HepG2 (cell line): ENCODE results near the gene SCARB2. TPM values are rescaled to one million over a fixed set of nuclear protein-coding genes. Genes with fewer than 3 reads are reported as not detected.

Experiments used
- ADNP ChIP-seq: sonication (generic); formaldehyde crosslinking; IDR thresholded peaks from 2 replicates; pipeline ENCODE4 v1.4.0; 2020; ENCODE audit warnings: missing genetic modification reagents
- AKAP8 ChIP-seq: sonication (generic); formaldehyde crosslinking; IDR thresholded peaks from 2 replicates; pipeline ENCODE4 v1.5.1; 2020; ENCODE audit warnings: mild to moderate bottlenecking, missing genetic modification reagents
- CREBL2 ChIP-seq: sonication (generic); formaldehyde crosslinking; IDR thresholded peaks from 2 replicates; pipeline ENCODE4 v1.8.1; 2023; ENCODE audit warnings: missing genetic modification reagents, mild to moderate bottlenecking, borderline replicate concordance
- EED ChIP-seq: sonication (generic); formaldehyde crosslinking; IDR thresholded peaks from 2 replicates; pipeline ENCODE4 v1.5.0; 2020; ENCODE audit warnings: mild to moderate bottlenecking, missing genetic modification reagents
- HMGA1 ChIP-seq: sonication (generic); formaldehyde crosslinking; conservative IDR thresholded peaks from 2 replicates; pipeline ENCODE4 v1.4.0; 2020; ENCODE audit warnings: missing genetic modification reagents
- IKZF4 ChIP-seq: sonication (generic); formaldehyde crosslinking; IDR thresholded peaks from 2 replicates; pipeline ENCODE4 v1.5.1; 2020; ENCODE audit warnings: borderline replicate concordance, mild to moderate bottlenecking, low read depth, missing genetic modification reagents; ENCODE audit errors: not compliant biosample characterization
- KLF11 ChIP-seq: IDR thresholded peaks from 2 replicates; pipeline ENCODE4 v1.6.1; 2016; ENCODE audit warnings: missing compliant biosample characterization
- KMT2A ChIP-seq: sonication (generic); formaldehyde crosslinking; IDR thresholded peaks from 2 replicates; pipeline ENCODE4 v1.4.0; 2020; ENCODE audit warnings: missing genetic modification reagents
- MAFF ChIP-seq: IDR thresholded peaks from 2 replicates; pipeline ENCODE4 v1.6.1; 2011; ENCODE audit warnings: low read depth, low read length, improper control_type of control experiment
- NFE2L2 ChIP-seq: fragments of 150-350 bp; IDR thresholded peaks from 2 replicates; pipeline ENCODE4 v1.6.1; 2014; ENCODE audit warnings: low read length
- NR2F1 ChIP-seq, 2 experiments: fragments of 450-650 bp in 1 of 2; formaldehyde crosslinking in 1 of 2; IDR thresholded peaks; 2 replicates each; pipeline versions ENCODE4 v1.5.0 to v1.6.1; 2016 to 2020; ENCODE audit warnings: mild to moderate bottlenecking in 1 of 2, missing compliant biosample characterization in 1 of 2, missing genetic modification reagents in 1 of 2, moderate library complexity in 1 of 2
- PCBP2 ChIP-seq: fragments of 200-400 bp; formaldehyde crosslinking; optimal IDR thresholded peaks from 2 replicates; pipeline ENCODE3; 2018; ENCODE audit warnings: low read length, low read depth; ENCODE audit not compliant: poor library complexity, severe bottlenecking
- SNAI1 ChIP-seq: sonication (generic); formaldehyde crosslinking; IDR thresholded peaks from 2 replicates; pipeline ENCODE4 v1.5.0; 2020; ENCODE audit warnings: mild to moderate bottlenecking, missing genetic modification reagents, borderline replicate concordance
- TAF1 ChIP-seq: sonication (generic); formaldehyde crosslinking; IDR thresholded peaks from 2 replicates; pipeline ENCODE4 v1.4.0; 2020; ENCODE audit warnings: missing genetic modification reagents
- YY1 ChIP-seq: IDR thresholded peaks from 2 replicates; pipeline ENCODE4 v1.6.1; 2011; ENCODE audit warnings: low read length, low read depth, moderate library complexity, mild to moderate bottlenecking; ENCODE audit not compliant: insufficient read depth, insufficient replicate concordance
- ZFP37 ChIP-seq: sonication (generic); formaldehyde crosslinking; IDR thresholded peaks from 2 replicates; pipeline ENCODE4 v1.4.0; 2020; ENCODE audit warnings: missing genetic modification reagents, borderline replicate concordance
- ZNF329 ChIP-seq: sonication (generic); formaldehyde crosslinking; IDR thresholded peaks from 2 replicates; pipeline ENCODE4 v1.9.0; 2021; ENCODE audit warnings: low read depth, mild to moderate bottlenecking, missing genetic modification reagents
- ZNF577 ChIP-seq: sonication (generic); formaldehyde crosslinking; IDR thresholded peaks from 2 replicates; pipeline ENCODE4 v1.4.0; 2020; ENCODE audit warnings: mild to moderate bottlenecking, low read depth, missing genetic modification reagents, borderline replicate concordance
- ZNF792 ChIP-seq: IDR thresholded peaks from 2 replicates; pipeline ENCODE4 v1.6.1; 2016
- ZNF878 ChIP-seq: sonication (generic); formaldehyde crosslinking; IDR thresholded peaks from 2 replicates; pipeline ENCODE4 v1.8.1; 2023; ENCODE audit warnings: mild to moderate bottlenecking, missing genetic modification reagents, moderate library complexity
- ZSCAN9 ChIP-seq: IDR thresholded peaks from 2 replicates; pipeline ENCODE4 v1.6.1; 2016; ENCODE audit warnings: borderline replicate concordance
- polyA plus RNA-seq, 8 experiments: library from polyadenylated mRNA; depleted of rRNA in 3 of 8; stranded (reverse) in 7 of 8; unstranded in 1 of 8; fragments of >200 nt; fragmentation: Illumina TruSeq in 4 of 8; extraction: Trizol in 4 of 8; gene quantifications; 2 replicates each; pipeline versions ENCODE4 v1.2.1 to v1.2.3, GENCODE V29; 2011 to 2016; ENCODE audit warnings: low read depth in 4 of 8, missing spikeins in 1 of 8, mixed read lengths in 1 of 8; ENCODE audit not compliant: insufficient read depth in 1 of 8
- total RNA-seq, 5 experiments: library from RNA; depleted of rRNA; stranded (reverse); fragments of >200 nt; fragmentation: Illumina TruSeq; extraction: Trizol; gene quantifications; 2 replicates each; pipeline ENCODE4 v1.2.3, GENCODE V29; 2016; ENCODE audit warnings: low read depth in 1 of 5
- TF ChIP-seq, protein P1 (sequence below): fragments of 450-650 bp; IDR thresholded peaks from 2 replicates; pipeline ENCODE4 v1.6.1; 2017
- TF ChIP-seq, protein P2 (sequence below): IDR thresholded peaks from 2 replicates; pipeline ENCODE4 v1.6.1; 2012; ENCODE audit warnings: inconsistent platforms
- TF ChIP-seq, protein P3 (sequence below): IDR thresholded peaks from 2 replicates; pipeline ENCODE4 v1.6.1; 2016; ENCODE audit warnings: mild to moderate bottlenecking, missing biosample characterization, missing genetic modification reagents
- TF ChIP-seq, protein P4 (sequence below): sonication (generic); formaldehyde crosslinking; IDR thresholded peaks from 2 replicates; pipeline ENCODE4 v1.8.1; 2023; ENCODE audit warnings: mild to moderate bottlenecking, missing genetic modification reagents, borderline replicate concordance
- TF ChIP-seq, protein P5 (sequence below): sonication (generic); formaldehyde crosslinking; IDR thresholded peaks from 2 replicates; pipeline ENCODE4 v1.4.0; 2020; ENCODE audit warnings: low read depth, mild to moderate bottlenecking, missing genetic modification reagents
- TF ChIP-seq, protein P6 (sequence below): IDR thresholded peaks from 2 replicates; pipeline ENCODE4 v1.6.1; 2018; ENCODE audit warnings: missing genetic modification reagents

Gene SCARB2
- total and polyA plus RNA-seq, 2 of the 13 experiments (the other 11 are each of a cell fraction or from before 2014, with no cell fraction given) = 40.6 to 43.4 TPM

- TF ChIP-seq, protein P1, sequence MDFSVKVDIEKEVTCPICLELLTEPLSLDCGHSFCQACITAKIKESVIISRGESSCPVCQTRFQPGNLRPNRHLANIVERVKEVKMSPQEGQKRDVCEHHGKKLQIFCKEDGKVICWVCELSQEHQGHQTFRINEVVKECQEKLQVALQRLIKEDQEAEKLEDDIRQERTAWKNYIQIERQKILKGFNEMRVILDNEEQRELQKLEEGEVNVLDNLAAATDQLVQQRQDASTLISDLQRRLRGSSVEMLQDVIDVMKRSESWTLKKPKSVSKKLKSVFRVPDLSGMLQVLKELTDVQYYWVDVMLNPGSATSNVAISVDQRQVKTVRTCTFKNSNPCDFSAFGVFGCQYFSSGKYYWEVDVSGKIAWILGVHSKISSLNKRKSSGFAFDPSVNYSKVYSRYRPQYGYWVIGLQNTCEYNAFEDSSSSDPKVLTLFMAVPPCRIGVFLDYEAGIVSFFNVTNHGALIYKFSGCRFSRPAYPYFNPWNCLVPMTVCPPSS = no peak
- TF ChIP-seq KMT2A (CRISPR knock-in tag) (no peak; the same call in 1 of the 2 replicates), YY1 (peak; percentile 30), NR2F1 (CRISPR knock-in tag; IDR thresholded peaks at IDR 0.05) (no peak), ADNP (CRISPR knock-in tag) (no peak), ZNF878 (CRISPR knock-in tag) (no peak), NFE2L2 (no peak), ZFP37 (CRISPR knock-in tag) (no peak), ZNF329 (CRISPR knock-in tag) (peak; percentile 85), TAF1 (CRISPR knock-in tag) (peak; percentile 78), ZSCAN9 (CRISPR knock-in tag) (peak; percentile 38; the same call in 1 of the 2 replicates), IKZF4 (CRISPR knock-in tag) (peak; percentile 91), ZNF577 (CRISPR knock-in tag) (no peak), PCBP2 (no peak), MAFF (no peak), HMGA1 (CRISPR knock-in tag) (no peak), AKAP8 (CRISPR knock-in tag) (peak; percentile 34; the same call in 1 of the 2 replicates), EED (CRISPR knock-in tag) (no peak; the same call in 1 of the 2 replicates), CREBL2 (CRISPR knock-in tag) (no peak), KLF11 (CRISPR knock-in tag) (no peak), ZNF792 (CRISPR knock-in tag) (no peak; the same call in 1 of the 2 replicates), SNAI1 (CRISPR knock-in tag) (no peak)
- TF ChIP-seq, protein P2, sequence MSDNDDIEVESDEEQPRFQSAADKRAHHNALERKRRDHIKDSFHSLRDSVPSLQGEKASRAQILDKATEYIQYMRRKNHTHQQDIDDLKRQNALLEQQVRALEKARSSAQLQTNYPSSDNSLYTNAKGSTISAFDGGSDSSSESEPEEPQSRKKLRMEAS = peak; percentile 83
- TF ChIP-seq, protein P3, sequence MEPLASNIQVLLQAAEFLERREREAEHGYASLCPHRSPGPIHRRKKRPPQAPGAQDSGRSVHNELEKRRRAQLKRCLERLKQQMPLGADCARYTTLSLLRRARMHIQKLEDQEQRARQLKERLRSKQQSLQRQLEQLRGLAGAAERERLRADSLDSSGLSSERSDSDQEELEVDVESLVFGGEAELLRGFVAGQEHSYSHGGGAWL = 0 out of 2 replicates have a peak, but pooled peaks have one; percentile 57
- TF ChIP-seq, protein P4, sequence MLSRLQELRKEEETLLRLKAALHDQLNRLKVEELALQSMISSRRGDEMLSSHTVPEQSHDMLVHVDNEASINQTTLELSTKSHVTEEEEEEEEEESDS (CRISPR knock-in tag) = no peak
- TF ChIP-seq, protein P5, sequence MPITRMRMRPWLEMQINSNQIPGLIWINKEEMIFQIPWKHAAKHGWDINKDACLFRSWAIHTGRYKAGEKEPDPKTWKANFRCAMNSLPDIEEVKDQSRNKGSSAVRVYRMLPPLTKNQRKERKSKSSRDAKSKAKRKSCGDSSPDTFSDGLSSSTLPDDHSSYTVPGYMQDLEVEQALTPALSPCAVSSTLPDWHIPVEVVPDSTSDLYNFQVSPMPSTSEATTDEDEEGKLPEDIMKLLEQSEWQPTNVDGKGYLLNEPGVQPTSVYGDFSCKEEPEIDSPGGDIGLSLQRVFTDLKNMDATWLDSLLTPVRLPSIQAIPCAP (CRISPR knock-in tag) = peak; percentile 79; the same call in 1 of the 2 replicates
- TF ChIP-seq, protein P6, sequence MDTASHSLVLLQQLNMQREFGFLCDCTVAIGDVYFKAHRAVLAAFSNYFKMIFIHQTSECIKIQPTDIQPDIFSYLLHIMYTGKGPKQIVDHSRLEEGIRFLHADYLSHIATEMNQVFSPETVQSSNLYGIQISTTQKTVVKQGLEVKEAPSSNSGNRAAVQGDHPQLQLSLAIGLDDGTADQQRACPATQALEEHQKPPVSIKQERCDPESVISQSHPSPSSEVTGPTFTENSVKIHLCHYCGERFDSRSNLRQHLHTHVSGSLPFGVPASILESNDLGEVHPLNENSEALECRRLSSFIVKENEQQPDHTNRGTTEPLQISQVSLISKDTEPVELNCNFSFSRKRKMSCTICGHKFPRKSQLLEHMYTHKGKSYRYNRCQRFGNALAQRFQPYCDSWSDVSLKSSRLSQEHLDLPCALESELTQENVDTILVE (CRISPR knock-in tag) = peak; percentile 86; the same call in 1 of the 2 replicates
These were observed at the start of gene SCARB2 (continued) for GRCh38 chr4:76213415-76214176.
